ENCODE measurements around the gene NCOA1.
"Not testable (repeated sequence)": the region's sequence is repeated elsewhere in the genome, so short reads cannot be mapped to it uniquely, and the experiment has no call there.

The NCOA1 gene

DNA sequence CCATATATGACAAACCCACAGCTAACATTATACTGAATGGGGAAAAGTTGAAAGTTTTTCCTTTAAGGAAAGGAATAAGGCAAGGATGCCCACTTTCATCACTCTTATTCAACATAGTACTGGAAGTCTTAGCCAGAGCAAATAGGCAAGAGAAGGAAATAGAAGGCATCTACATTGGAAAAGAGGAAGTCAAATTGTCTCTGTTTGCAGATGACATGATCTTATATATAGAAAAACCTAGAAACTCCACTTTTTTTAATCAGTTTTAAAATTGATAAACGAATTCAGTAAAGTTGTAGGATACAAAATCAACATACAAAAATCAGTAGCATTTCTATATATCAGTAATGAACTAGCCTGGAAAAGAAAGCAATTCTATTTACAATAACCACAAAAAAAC, 90.9 kb downstream of the NCOA1 start:
- not testable (repeated sequence) for H3K27me3 ChIP-seq (ENCODE audit: insufficient read depth, poor library complexity, severe bottlenecking); H3K27ac ChIP-seq (replicated peaks); DNase-seq (ENCODE audit: low read depth in 1 of 2, low spot score in 1 of 2); H3K4me3 ChIP-seq (replicated peaks; ENCODE audit: insufficient read depth, low read length)
- peak; percentile 89 for TF ChIP-seq SPI1 (IDR thresholded peaks at IDR 0.05; ENCODE audit: borderline replicate concordance, low read depth)

DNA sequence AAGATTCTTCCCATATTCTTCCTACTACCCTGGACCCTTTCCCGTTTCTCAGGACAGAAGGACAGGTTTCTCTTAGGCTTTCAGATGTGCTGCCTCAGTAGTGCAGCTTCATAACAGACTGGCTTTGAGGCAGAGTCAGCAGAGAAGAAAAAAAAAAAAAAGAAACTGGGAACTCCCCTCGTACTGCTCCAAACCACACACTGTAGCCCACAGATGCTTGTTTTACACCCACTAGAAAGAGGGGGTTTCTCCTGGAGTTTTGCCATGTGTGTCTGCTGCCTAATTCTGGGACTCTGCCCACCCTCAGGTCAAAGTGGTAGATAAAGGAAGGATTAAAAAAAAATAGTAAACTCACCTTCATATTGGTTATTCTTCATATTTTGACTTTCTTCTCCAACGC, 95.9 kb downstream of the NCOA1 start:
- H3K27ac ChIP-seq (replicated peaks) = no peak overlapping the region
- no peaks in the 10 kb centered on the region for H3K27me3 ChIP-seq (ENCODE audit: insufficient read depth, poor library complexity, severe bottlenecking)
- no peak overlapping the region for H3K4me3 ChIP-seq (replicated peaks; ENCODE audit: insufficient read depth, low read length)
- TF ChIP-seq POLR2AphosphoS5 (IDR thresholded peaks at IDR 0.05; ENCODE audit: low read depth) = no peak
- no peak for TF ChIP-seq GABPA (IDR thresholded peaks at IDR 0.05; ENCODE audit: low read depth)
- TF ChIP-seq, protein P1, sequence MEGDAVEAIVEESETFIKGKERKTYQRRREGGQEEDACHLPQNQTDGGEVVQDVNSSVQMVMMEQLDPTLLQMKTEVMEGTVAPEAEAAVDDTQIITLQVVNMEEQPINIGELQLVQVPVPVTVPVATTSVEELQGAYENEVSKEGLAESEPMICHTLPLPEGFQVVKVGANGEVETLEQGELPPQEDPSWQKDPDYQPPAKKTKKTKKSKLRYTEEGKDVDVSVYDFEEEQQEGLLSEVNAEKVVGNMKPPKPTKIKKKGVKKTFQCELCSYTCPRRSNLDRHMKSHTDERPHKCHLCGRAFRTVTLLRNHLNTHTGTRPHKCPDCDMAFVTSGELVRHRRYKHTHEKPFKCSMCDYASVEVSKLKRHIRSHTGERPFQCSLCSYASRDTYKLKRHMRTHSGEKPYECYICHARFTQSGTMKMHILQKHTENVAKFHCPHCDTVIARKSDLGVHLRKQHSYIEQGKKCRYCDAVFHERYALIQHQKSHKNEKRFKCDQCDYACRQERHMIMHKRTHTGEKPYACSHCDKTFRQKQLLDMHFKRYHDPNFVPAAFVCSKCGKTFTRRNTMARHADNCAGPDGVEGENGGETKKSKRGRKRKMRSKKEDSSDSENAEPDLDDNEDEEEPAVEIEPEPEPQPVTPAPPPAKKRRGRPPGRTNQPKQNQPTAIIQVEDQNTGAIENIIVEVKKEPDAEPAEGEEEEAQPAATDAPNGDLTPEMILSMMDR (IDR thresholded peaks at IDR 0.05; ENCODE audit: insufficient read depth, low read length) = no peak
- TF ChIP-seq, protein P2, sequence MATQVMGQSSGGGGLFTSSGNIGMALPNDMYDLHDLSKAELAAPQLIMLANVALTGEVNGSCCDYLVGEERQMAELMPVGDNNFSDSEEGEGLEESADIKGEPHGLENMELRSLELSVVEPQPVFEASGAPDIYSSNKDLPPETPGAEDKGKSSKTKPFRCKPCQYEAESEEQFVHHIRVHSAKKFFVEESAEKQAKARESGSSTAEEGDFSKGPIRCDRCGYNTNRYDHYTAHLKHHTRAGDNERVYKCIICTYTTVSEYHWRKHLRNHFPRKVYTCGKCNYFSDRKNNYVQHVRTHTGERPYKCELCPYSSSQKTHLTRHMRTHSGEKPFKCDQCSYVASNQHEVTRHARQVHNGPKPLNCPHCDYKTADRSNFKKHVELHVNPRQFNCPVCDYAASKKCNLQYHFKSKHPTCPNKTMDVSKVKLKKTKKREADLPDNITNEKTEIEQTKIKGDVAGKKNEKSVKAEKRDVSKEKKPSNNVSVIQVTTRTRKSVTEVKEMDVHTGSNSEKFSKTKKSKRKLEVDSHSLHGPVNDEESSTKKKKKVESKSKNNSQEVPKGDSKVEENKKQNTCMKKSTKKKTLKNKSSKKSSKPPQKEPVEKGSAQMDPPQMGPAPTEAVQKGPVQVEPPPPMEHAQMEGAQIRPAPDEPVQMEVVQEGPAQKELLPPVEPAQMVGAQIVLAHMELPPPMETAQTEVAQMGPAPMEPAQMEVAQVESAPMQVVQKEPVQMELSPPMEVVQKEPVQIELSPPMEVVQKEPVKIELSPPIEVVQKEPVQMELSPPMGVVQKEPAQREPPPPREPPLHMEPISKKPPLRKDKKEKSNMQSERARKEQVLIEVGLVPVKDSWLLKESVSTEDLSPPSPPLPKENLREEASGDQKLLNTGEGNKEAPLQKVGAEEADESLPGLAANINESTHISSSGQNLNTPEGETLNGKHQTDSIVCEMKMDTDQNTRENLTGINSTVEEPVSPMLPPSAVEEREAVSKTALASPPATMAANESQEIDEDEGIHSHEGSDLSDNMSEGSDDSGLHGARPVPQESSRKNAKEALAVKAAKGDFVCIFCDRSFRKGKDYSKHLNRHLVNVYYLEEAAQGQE (IDR thresholded peaks at IDR 0.05; ENCODE audit: insufficient replicate concordance, low read depth) = no peak
- TF ChIP-seq SPI1 (IDR thresholded peaks at IDR 0.05; ENCODE audit: borderline replicate concordance, low read depth) = no peak
- DNase-seq (ENCODE audit: low read depth in 1 of 2, low spot score in 1 of 2) = no peak

DNA sequence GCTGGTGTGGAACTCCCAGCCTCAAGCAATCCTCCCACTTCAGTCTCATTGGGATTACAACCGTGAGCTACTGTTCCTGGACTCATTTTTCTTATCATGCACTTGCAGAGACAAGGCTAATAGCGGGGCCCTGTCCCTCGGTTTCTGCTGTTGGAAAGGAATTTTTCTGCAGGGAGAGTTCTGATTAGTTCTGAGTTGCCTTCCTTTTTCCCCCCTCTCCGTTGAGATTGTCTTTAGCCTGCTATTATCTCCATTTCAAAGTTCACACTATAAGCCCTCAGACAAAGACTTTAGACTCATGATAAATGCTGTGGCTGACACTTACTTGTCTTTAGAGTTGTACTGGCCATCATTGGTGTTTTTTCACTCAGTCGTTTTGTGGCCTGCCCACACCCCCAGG, 97.2 kb downstream of the NCOA1 start:
- DNase-seq (ENCODE audit: low read depth in 1 of 2, low spot score in 1 of 2) = no peak
- no peak for TF ChIP-seq POLR2AphosphoS5 (IDR thresholded peaks at IDR 0.05; ENCODE audit: low read depth)
- TF ChIP-seq, protein P1 (IDR thresholded peaks at IDR 0.05; ENCODE audit: insufficient read depth, low read length) = no peak
- no peak for TF ChIP-seq SPI1 (IDR thresholded peaks at IDR 0.05; ENCODE audit: borderline replicate concordance, low read depth)
- TF ChIP-seq GABPA (IDR thresholded peaks at IDR 0.05; ENCODE audit: low read depth) = no peak
- TF ChIP-seq, protein P2 (IDR thresholded peaks at IDR 0.05; ENCODE audit: insufficient replicate concordance, low read depth) = no peak

DNA sequence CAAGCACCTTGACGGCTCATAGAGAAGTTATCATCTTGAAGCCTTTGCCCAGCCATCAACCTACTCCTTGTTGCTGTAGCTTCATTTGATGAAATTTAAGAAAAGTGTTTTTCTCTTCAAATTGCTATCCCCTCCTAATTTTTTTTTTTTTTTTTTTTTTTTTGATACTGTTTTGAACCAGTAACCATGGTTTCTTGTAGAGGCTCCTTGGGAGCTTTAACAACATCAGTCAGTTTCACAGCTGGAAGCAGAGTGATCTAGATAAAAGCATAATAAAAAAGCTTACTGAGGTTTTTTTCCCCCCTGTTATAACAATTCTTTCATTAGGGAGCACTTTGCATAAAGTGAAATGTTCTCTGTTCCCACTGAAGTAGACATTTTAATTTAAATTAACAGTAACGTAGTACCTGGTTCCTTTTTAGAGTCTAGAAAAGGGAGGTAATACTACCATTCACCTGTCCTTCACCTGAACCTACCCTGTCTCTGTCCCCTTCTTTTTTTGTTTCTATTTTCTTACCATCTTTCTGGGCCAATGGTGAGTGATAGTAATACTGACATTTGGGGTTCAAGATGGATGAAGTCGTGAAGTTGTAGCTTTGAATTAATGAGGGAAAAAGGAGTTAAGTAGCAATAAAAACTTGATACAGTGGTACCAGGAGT, 101.5 kb downstream of the NCOA1 start:
- no peak for DNase-seq (ENCODE audit: low read depth in 1 of 2, low spot score in 1 of 2)
- Histone ChIP-seq H3K4me3 (replicated peaks; ENCODE audit: insufficient read depth, low read length) (no peak overlapping the region), H3K27me3 (ENCODE audit: insufficient read depth, poor library complexity, severe bottlenecking) (no peaks in the 10 kb centered on the region), H3K27ac (replicated peaks) (no peak overlapping the region)
- TF ChIP-seq, protein P1 (IDR thresholded peaks at IDR 0.05; ENCODE audit: insufficient read depth, low read length) = no peak
- no peak for TF ChIP-seq POLR2AphosphoS5 (IDR thresholded peaks at IDR 0.05; ENCODE audit: low read depth)
- TF ChIP-seq SPI1 (IDR thresholded peaks at IDR 0.05; ENCODE audit: borderline replicate concordance, low read depth) = no peak

More for the DNA sequence above, 97.2 kb downstream of the NCOA1 start:
- no peak overlapping the region for H3K27ac ChIP-seq (replicated peaks)
- no peak overlapping the region for H3K4me3 ChIP-seq (replicated peaks; ENCODE audit: insufficient read depth, low read length)
- H3K27me3 ChIP-seq (ENCODE audit: insufficient read depth, poor library complexity, severe bottlenecking) = no peaks in the 10 kb centered on the region

Measured in HL-60 (cell line).